Sigmoid colon (tissue), 4 donors: Measurements from ENCODE around the gene IL16.

Experiments
- POLR2AphosphoS5 ChIP-seq, 4 donors: sonication (generic); formaldehyde crosslinking; IDR thresholded peaks; one replicate each; pipeline ENCODE4 v1.6.1; 2017; ENCODE audit warnings: antibody characterized with exemption in 4 of 4
- TF ChIP-seq, protein P1 (sequence below), 4 experiments: fragments of 450-650 bp in 3 of 4; fragments of 200-600 bp in 1 of 4; IDR thresholded peaks; one replicate each; pipeline ENCODE4 v1.5.1; 2016 to 2019; ENCODE audit warnings: antibody characterized with exemption in 4 of 4, mild to moderate bottlenecking in 3 of 4, moderate library complexity in 2 of 4

GRCh38 chr15:81331600-81331999 lies 134.9 kb downstream of the IL16 start:
- no peak for TF ChIP-seq POLR2AphosphoS5 (IDR thresholded peaks at IDR 0.05)
- TF ChIP-seq, protein P1, sequence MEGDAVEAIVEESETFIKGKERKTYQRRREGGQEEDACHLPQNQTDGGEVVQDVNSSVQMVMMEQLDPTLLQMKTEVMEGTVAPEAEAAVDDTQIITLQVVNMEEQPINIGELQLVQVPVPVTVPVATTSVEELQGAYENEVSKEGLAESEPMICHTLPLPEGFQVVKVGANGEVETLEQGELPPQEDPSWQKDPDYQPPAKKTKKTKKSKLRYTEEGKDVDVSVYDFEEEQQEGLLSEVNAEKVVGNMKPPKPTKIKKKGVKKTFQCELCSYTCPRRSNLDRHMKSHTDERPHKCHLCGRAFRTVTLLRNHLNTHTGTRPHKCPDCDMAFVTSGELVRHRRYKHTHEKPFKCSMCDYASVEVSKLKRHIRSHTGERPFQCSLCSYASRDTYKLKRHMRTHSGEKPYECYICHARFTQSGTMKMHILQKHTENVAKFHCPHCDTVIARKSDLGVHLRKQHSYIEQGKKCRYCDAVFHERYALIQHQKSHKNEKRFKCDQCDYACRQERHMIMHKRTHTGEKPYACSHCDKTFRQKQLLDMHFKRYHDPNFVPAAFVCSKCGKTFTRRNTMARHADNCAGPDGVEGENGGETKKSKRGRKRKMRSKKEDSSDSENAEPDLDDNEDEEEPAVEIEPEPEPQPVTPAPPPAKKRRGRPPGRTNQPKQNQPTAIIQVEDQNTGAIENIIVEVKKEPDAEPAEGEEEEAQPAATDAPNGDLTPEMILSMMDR (IDR thresholded peaks at IDR 0.05), result no peak
